ENCODE results near the gene LRMDA.
"Not testable (repeated sequence)": the region's sequence is repeated elsewhere in the genome, so short reads cannot be mapped to it uniquely, and the experiment has no call there.

Gene LRMDA

DNA sequence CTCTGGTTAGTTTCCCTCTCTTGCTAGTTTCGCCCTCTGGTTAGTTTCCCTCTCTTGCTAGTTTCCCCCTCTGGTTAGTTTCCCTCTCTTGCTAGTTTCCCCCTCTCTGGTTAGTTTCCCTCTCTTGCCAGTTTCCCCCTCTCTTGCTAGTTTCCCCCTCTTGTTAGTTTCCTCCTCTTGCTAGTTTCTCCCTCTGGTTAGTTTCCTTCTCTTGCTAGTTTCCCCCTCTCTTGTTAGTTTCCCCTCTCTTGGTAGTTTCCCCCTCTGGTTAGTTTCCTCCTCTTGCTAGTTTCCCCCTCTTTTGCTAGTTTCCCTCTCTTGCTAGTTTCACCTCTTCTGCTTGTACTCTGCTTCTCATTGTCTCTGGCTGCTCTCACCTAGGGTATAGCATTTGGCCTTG, 613.8 kb downstream of the LRMDA start:
- DNase-seq (ENCODE audit: low read depth in 2 of 2), result no peak

DNA sequence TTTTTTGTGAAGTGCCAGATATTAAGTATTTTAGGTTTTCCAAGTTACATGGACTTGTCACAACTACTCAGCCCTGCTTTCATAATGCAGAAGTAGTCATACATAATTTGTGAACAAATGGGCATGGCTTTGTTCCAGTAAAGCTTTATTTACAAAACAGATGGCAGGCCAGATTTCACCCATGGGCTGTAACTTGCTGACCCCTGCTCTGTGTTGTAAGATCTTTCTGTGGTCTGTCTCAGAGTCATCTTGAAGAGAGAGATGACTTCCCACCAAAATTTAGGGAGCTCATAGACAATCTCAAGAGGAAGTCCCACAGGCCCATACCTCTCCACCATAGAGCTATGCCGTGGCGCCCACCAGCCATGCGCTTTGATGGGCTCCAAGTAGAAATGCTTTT, 616.1 kb downstream of the LRMDA start:
- DNase-seq (ENCODE audit: low read depth in 2 of 2), result no peak

GRCh38 chr10:76049581-76050290, 618.3 kb downstream of the LRMDA start:
- no peak for DNase-seq (ENCODE audit: low read depth in 2 of 2)

DNA sequence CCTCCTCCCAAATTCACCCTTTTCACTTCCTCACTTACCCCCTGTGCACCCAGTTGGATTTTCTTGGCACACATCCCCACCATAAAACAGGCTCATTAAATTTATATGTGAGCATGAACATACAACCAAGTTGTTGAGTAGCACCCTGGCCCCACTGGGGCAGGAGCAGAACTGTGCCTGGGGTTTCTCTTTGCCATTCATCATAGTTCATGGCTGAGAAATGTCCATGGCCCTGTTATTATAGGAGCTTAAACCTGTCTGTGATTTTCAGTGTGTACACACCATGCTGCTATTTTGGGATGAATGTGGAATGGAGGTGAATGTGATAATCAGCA, 618.8 kb downstream of the LRMDA start:
- no peak for DNase-seq (ENCODE audit: low read depth in 2 of 2)

DNA sequence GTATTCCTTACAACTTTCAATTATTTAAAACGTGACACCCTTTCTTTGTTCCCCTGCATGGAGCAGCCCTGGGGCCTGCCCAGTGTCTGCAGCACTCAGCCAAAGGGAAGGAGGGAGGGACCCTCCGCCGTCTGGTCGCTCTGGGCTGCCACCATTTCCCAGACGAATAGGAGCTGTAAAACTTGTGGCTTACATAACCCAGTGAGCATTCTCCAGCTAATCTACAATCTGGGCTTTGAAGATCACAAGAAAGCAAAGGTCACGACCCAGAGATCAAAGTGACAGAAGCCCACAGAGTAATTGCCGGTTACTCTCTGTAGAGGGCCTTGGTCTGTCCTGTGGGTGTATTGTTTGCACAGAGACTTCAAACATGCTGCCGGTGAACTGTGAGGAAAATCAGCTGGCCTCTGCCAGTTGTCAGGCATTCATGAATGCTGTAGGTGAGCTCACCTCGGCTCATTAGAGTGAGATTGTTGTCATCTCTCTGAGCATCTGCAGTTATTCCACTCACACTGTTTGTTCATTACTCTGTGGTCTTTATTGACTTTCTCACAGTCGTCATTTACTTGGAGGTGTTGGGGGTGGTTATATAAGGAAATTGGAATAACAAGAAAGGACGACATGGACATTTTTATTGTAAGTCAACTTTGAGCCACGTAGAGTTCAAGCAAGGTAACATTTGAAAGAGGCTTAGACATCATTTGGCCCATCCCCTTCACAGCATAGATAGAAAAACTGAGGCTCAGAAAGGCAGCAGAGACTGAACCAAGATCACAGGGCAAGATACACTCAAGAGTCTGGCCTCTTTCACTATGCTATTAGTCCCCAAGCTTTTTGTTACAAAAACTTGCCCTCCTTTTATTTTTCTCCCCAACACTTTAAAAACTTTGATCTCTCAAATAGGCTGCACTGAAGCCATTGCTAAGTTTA, 619.8 kb downstream of the LRMDA start:
- no peak for DNase-seq (ENCODE audit: low read depth in 2 of 2)

DNA sequence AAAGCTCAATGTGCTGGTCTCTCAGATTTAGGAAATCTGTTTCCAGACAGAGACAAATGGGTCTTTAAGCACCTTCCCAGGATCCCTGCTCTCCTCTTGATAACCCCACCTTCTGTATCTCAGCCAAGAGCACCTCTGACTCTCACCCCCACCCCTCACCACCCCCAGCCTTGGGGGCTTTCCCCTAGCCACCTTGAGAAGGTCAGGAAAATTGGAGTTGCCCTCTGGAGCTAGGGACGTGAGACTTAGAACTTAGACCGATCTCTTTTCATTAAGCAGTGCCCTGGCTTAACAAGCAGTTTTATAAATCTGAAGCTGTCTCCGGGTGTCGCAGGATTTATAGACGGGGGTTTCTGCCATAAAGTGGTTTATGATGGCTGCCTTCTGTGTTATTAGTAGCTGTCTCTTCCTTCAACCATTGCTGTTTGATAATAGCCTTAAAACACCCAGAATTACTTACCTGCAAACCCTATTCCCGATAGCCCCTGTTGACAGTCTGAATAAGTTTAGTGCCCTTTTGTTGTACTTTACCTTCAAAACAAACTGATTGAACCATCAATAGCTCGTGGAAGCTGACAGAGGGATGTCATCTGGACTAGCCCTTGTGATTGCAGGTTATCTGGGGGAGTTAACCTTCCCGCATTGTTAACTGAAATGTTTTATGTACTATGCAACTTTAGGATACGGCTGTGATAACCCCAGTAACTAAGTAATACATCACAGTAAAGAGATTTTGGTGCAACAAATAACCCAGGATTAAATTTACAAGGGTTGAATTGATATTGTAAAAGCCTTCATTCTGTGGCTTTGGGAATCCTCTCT, 621.5 kb downstream of the LRMDA start:
- no peak for DNase-seq (ENCODE audit: low read depth in 2 of 2)

DNA sequence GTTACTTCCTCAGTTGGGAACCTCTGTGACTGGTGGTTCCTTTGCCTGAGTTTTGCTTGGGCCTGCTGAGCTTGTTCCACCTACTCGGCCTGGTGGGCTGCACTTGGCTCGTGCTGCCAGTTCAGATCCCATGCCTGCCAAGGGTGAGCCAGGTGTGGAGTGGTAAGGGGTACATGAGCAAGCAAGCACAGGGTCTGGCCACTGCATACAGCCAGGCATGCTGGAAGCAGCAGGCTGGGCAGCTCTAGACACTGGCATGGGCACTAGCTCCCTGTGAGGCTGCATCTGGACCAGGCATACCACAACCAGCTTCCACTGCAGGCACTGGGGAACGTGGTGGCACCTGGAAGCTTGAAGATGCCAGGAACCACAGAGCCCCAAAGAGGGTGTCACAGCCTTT, 624.0 kb downstream of the LRMDA start:
- no peak for DNase-seq (ENCODE audit: low read depth in 2 of 2)

DNA sequence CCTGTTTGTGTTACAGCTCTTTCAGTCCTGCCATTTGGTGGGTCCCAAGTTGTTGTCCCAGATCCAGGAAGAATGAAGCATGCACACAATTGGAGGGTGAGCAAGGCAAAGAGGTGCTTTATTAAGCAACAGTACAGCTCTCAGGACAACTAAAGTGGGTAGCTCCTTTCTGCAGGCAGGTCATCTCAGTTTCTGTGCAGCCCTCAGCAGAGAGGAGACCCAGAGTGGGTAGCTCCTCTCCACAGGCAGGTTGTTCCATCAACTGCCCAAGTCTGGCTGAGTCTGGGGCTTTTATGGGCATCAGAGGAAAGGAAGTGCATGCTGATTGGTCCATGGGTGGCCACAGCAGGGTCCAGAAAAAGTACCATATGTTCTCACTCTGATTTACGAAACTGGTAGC, 624.5 kb downstream of the LRMDA start:
- no peak for DNase-seq (ENCODE audit: low read depth in 2 of 2)

DNA sequence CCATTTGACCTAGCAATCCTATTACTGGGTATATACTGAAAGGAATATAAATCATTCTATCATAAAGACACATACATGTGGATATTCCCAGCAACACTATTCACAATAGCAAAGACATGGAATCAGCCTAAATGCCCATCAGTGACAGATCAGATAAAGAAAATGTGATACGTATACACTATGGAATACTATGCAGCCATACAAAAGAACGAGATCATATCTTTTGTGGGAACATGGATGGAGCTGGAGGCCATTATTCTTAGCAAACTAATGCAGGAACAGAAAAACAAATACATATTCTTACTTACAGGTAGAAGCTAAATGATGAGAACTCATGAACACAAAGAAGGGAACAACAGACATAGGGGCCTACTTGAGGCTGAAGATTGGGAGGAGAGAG, 629.6 kb downstream of the LRMDA start:
- not testable (repeated sequence) for DNase-seq (ENCODE audit: low read depth in 2 of 2)

DNA sequence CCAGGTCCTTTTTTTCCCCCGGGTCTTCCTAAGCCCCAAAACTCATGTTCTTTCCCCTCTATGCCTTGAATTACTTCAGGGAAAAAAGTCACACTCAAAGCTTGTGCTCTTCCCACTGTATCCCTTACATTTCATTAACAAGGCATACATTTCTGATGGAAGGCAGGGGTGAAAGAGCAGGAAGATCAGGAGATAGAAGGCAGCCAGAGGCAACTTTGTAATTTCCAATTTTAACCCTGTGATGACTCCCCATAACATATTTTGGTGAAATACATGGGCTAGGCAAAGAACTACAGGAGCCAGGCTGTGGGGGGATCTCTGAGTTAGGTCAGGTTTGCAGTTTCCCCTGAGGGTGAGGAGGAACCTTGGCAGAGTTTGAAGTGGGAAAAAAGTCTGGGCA, 635.0 kb downstream of the LRMDA start:
- DNase-seq (ENCODE audit: low read depth in 2 of 2), result no peak

GRCh38 chr10:76067447-76067846, 636.0 kb downstream of the LRMDA start:
- DNase-seq (ENCODE audit: low read depth in 2 of 2), result no peak

GRCh38 chr10:76068856-76069255, 637.4 kb downstream of the LRMDA start:
- no peak for DNase-seq (ENCODE audit: low read depth in 2 of 2)

- DNase-seq (ENCODE audit: low read depth in 2 of 2), result no peak
Measured at GRCh38 chr10:76070916-76071315, 639.5 kb downstream of the LRMDA start.

DNA sequence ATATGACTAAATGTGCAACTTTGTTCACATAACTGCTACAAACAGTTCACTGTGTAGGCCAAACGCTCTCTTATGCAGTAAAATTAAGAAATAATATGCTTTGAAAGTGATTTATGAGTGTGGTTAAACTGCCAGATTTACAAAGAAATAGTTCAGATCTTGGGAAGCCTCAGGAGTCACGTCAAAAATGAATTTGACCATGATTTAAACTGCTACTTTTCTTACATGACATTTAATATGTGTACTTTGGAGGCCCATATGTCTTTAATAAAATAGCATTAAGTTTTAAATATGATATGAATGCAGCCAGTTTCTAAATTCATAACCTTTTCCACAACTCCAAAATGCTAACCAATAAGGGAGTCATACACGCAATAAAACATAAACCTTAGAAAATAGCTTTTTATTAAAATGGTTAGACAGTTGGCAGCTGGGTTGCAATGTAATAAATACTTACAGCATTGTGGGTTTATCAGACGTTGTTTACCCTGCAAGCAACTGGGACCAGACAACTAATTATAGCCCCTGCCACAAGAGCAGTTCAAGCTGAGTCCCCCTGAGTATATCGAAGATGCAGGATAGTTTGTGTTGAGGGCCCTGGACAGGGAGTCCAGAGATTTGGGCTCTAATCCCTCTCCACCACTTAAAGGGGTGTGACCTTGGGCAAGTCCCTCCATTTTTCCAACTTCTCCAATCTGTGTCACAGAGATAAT, 640.4 kb downstream of the LRMDA start:
- no peak for DNase-seq (ENCODE audit: low read depth in 2 of 2)

DNA sequence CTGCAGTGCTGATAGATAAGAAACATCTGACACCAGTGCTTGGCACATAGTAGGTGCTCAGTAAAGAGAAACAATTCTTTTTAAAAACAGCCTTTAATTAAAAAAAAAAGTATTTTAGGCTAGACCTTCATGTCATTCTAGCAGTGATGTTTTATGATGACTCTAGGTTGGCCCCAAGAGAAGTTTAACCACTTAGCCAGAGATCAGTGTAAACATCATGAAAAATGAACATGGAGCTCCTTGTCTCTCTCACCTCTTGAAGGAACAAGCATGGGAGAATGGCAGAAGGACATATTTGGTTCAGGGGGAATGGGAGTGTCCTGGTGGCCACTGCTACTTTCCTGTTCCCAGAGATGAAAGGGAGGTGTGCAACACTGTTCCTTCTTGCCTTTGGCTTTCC, 641.0 kb downstream of the LRMDA start:
- no peak for DNase-seq (ENCODE audit: low read depth in 2 of 2)

- DNase-seq (ENCODE audit: low read depth in 2 of 2), result no peak
Measured at GRCh38 chr10:76073524-76073923, 642.1 kb downstream of the LRMDA start.

DNA sequence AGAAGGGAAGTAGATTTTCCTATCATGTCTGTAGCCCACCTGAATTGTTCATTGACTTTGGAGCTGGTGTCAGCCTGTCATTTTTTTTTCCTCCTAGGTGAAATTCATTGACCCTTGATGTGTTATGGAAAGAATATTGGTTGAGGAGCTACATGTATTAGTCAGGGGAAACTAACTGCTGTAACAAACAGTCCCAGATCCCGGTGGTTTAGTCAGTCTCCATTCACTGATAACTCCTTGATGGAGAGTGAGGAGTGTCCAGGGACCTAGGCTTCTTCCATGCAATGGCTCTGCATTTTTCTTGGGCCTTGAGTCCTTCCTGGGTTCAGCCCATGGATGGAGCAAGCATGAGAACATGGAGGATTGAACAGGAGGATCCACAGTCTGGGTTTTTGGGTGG, 643.2 kb downstream of the LRMDA start:
- DNase-seq (ENCODE audit: low read depth in 2 of 2), result no peak

DNA sequence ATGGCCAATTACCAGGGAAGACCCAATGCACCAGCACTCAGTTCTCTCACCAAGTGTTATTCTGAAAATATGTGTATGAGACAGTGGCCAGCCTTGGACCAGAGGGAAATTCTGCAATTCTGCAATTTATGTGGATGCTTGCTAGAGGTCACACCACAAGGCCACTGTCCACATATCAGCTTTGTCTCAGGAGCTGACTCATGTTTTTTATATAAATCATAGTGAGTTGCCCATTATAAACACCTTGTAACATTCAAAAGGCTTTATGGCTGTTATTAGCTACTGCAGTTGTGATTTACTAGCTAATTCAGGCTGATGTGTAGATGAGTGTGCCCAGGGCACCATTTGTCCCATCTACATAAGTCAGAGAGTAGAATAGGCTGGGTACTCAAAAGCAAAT, 649.0 kb downstream of the LRMDA start:
- no peak for DNase-seq (ENCODE audit: low read depth in 2 of 2)

GRCh38 chr10:76080991-76081390, 649.6 kb downstream of the LRMDA start:
- no peak for DNase-seq (ENCODE audit: low read depth in 2 of 2)

DNA sequence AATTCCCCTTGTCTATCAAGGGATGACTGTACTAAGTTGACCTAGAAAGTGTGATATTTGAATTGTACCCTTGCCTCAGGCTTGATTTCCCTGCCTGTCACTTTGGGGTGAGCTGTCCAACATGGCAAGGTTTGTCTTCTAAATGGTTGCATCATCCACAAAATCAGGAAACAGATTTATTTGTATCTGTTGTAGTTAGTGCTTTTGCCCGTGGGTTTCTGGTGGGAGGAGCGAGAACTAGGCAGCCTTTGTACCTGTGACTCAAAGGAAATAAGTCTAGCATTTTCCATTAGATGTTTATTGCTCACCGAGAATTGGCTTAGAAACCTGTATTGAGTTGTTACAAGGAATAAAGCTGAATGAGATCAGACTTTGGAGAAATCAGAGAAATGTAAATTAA, 650.8 kb downstream of the LRMDA start:
- no peak for DNase-seq (ENCODE audit: low read depth in 2 of 2)

DNA sequence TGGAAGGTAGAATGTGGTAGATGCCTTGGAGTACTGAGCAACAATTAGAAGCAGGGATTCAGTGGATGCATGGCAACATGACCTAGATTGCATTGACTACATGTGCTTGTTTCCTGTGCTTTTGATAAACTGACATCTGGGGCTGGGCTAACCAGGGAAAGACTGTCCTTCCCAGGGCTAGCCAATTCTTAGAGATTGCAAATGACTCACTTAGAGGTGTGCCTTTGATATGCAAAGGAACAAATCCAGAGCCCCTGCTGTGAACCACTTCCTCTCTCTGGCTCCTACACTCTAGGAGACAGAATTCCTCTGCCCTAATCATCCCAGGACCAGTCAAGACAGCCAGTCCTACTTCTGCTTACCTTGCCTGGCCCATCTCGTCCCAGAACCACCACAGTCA, 651.5 kb downstream of the LRMDA start:
- DNase-seq (ENCODE audit: low read depth in 2 of 2), result no peak

Measured in stimulated activated CD4-positive, alpha-beta T cell treated with anti-CD3 and anti-CD28 coated beads, Interleukin-12 subunit alpha, Interleukin-12 subunit beta, amount 100 ng/mL, for 24 hours (primary cell).